Breast epithelium (tissue), 3 donors: ENCODE data around the gene PCDH9.

Experiments
- CTCF ChIP-seq, 3 donors: fragments of 450-650 bp; IDR thresholded peaks; one replicate each; pipeline ENCODE4 v1.5.1; 2016 to 2017; ENCODE audit warnings: antibody characterized with exemption in 3 of 3, mild to moderate bottlenecking in 3 of 3, moderate library complexity in 3 of 3
- POLR2A ChIP-seq: fragments of 450-650 bp; IDR thresholded peaks from one replicate; pipeline ENCODE4 v1.6.1; 2016; ENCODE audit warnings: antibody characterized with exemption, mild to moderate bottlenecking, moderate library complexity
- POLR2AphosphoS5 ChIP-seq, 3 donors: sonication (generic); formaldehyde crosslinking; IDR thresholded peaks; one replicate each; pipeline ENCODE4 v1.6.1; 2017; ENCODE audit warnings: antibody characterized with exemption in 3 of 3

GRCh38 chr13:66835040-66835628 lies 395.0 kb downstream of the PCDH9 start:
- TF ChIP-seq CTCF (IDR thresholded peaks at IDR 0.05), result no peak
- TF ChIP-seq POLR2AphosphoS5 (IDR thresholded peaks at IDR 0.05), result no peak
- no peak for TF ChIP-seq POLR2A
